ENCODE data around the gene CLIC4. TPM values are rescaled to one million over a fixed set of nuclear protein-coding genes. Genes with fewer than 3 reads are reported as not detected.
A peak's percentile ranks its signal among the peaks of the same experiment; 100 is the strongest.

Gene CLIC4
- total RNA-seq, 1 donor from 2014 or later = 353 TPM

- Histone ChIP-seq H2AFZ (ENCODE audit: low read depth, low read length) (no peak overlapping the region), H3K4me1 (ENCODE audit: insufficient read depth, low read length) (peaks cover 7% of the 10 kb centered on the region), H3K9me3 (ENCODE audit: insufficient read depth, low read depth, low read length) (no peaks in the 10 kb centered on the region), H4K20me1 (ENCODE audit: insufficient read depth, low read length) (peaks cover 66% of the 10 kb centered on the region), H3K36me3 (ENCODE audit: insufficient read depth, low read length) (peaks cover 17% of the 10 kb centered on the region), H3K79me2 (ENCODE audit: insufficient read depth, low read length) (peaks cover 74% of the 10 kb centered on the region), H3K9ac (ENCODE audit: low read length) (no peak overlapping the region), H3K27ac (ENCODE audit: low read depth, low read length) (no peak overlapping the region), H3K4me2 (ENCODE audit: low read length) (no peak overlapping the region), H3K4me3 (ENCODE audit: insufficient read depth, low read depth, low read length) (no peak overlapping the region), H3K27me3 (ENCODE audit: insufficient read depth, low read length) (no peaks in the 10 kb centered on the region)
- FAIRE-seq (no peak), DNase-seq (ENCODE audit: low read depth) (no peak)
- no peak for TF ChIP-seq CTCF (IDR thresholded peaks at IDR 0.05; ENCODE audit: insufficient read depth, low read depth, low read length)
- H3K9me3 Mint-ChIP-seq (ENCODE audit: unreplicated experiment) = no peaks in the 10 kb centered on the region
- H3K27ac Mint-ChIP-seq (ENCODE audit: unreplicated experiment) = peak overlapping the region; percentile 55
- peaks cover 12% of the 10 kb centered on the region for H3K36me3 Mint-ChIP-seq (ENCODE audit: low read depth, unreplicated experiment)
- no peak overlapping the region for H3K4me3 Mint-ChIP-seq (ENCODE audit: unreplicated experiment)
- H3K27me3 Mint-ChIP-seq (ENCODE audit: low read depth, unreplicated experiment) = no peaks in the 10 kb centered on the region
- H3K4me1 Mint-ChIP-seq (ENCODE audit: low read depth, unreplicated experiment) = peaks cover 34% of the 10 kb centered on the region
These were observed 55.9 kb downstream of the CLIC4 start for GRCh38 chr1:24801176-24801575.

- H3K4me1 ChIP-seq (ENCODE audit: insufficient read depth, low read length) = peaks cover 9% of the 10 kb centered on the region
- no peaks in the 10 kb centered on the region for H3K27me3 ChIP-seq (ENCODE audit: insufficient read depth, low read length)
- H3K36me3 ChIP-seq (ENCODE audit: insufficient read depth, low read length) = peaks cover 10% of the 10 kb centered on the region
- no peaks in the 10 kb centered on the region for H3K9me3 Mint-ChIP-seq (ENCODE audit: unreplicated experiment)
- H3K9me3 ChIP-seq (ENCODE audit: insufficient read depth, low read depth, low read length) = no peaks in the 10 kb centered on the region
- no peak overlapping the region for H3K4me3 Mint-ChIP-seq (ENCODE audit: unreplicated experiment)
- no peak overlapping the region for H2AFZ ChIP-seq (ENCODE audit: low read depth, low read length)
- no peak overlapping the region for H3K4me2 ChIP-seq (ENCODE audit: low read length)
- H3K27ac ChIP-seq (ENCODE audit: low read depth, low read length) = no peak overlapping the region
- peaks cover 65% of the 10 kb centered on the region for H4K20me1 ChIP-seq (ENCODE audit: insufficient read depth, low read length)
- H3K36me3 Mint-ChIP-seq (ENCODE audit: low read depth, unreplicated experiment) = peaks cover 15% of the 10 kb centered on the region
- TF ChIP-seq CTCF (IDR thresholded peaks at IDR 0.05; ENCODE audit: insufficient read depth, low read depth, low read length) (no peak), EZH2 (IDR thresholded peaks at IDR 0.05; ENCODE audit: insufficient read depth, low read length) (no peak)
- H3K79me2 ChIP-seq (ENCODE audit: insufficient read depth, low read length) = peaks cover 75% of the 10 kb centered on the region
- no peaks in the 10 kb centered on the region for H3K27me3 Mint-ChIP-seq (ENCODE audit: low read depth, unreplicated experiment)
- no peak overlapping the region for H3K4me3 ChIP-seq (ENCODE audit: insufficient read depth, low read depth, low read length)
- no peak overlapping the region for H3K27ac Mint-ChIP-seq (ENCODE audit: unreplicated experiment)
- H3K9ac ChIP-seq (ENCODE audit: low read length) = no peak overlapping the region
- DNase-seq (ENCODE audit: low read depth) (no peak), FAIRE-seq (no peak)
- peaks cover 43% of the 10 kb centered on the region for H3K4me1 Mint-ChIP-seq (ENCODE audit: low read depth, unreplicated experiment)
These were observed 58.0 kb downstream of the CLIC4 start for GRCh38 chr1:24803220-24803619.

GRCh38 chr1:24803987-24804530 is 58.8 kb downstream of the CLIC4 start:
- no peak overlapping the region for H3K27ac ChIP-seq (ENCODE audit: low read depth, low read length)
- no peak overlapping the region for H3K9ac ChIP-seq (ENCODE audit: low read length)
- peaks cover 9% of the 10 kb centered on the region for H3K4me1 ChIP-seq (ENCODE audit: insufficient read depth, low read length)
- H2AFZ ChIP-seq (ENCODE audit: low read depth, low read length) = no peak overlapping the region
- Mint-ChIP-seq H3K4me1 (ENCODE audit: low read depth, unreplicated experiment) (peaks cover 43% of the 10 kb centered on the region), H3K36me3 (ENCODE audit: low read depth, unreplicated experiment) (peaks cover 19% of the 10 kb centered on the region), H3K27me3 (ENCODE audit: low read depth, unreplicated experiment) (no peaks in the 10 kb centered on the region), H3K27ac (ENCODE audit: unreplicated experiment) (peak overlapping the region; percentile 3), H3K9me3 (ENCODE audit: unreplicated experiment) (no peaks in the 10 kb centered on the region), H3K4me3 (ENCODE audit: unreplicated experiment) (no peak overlapping the region)
- H3K4me2 ChIP-seq (ENCODE audit: low read length) = no peak overlapping the region
- peaks cover 66% of the 10 kb centered on the region for H4K20me1 ChIP-seq (ENCODE audit: insufficient read depth, low read length)
- peaks cover 8% of the 10 kb centered on the region for H3K36me3 ChIP-seq (ENCODE audit: insufficient read depth, low read length)
- H3K79me2 ChIP-seq (ENCODE audit: insufficient read depth, low read length) = peaks cover 79% of the 10 kb centered on the region
- no peak for TF ChIP-seq CTCF (IDR thresholded peaks at IDR 0.05; ENCODE audit: insufficient read depth, low read depth, low read length)
- no peak for TF ChIP-seq EZH2 (IDR thresholded peaks at IDR 0.05; ENCODE audit: insufficient read depth, low read length)
- no peak for DNase-seq (ENCODE audit: low read depth)
- no peak for FAIRE-seq
- H3K27me3 ChIP-seq (ENCODE audit: insufficient read depth, low read length) = no peaks in the 10 kb centered on the region
- H3K9me3 ChIP-seq (ENCODE audit: insufficient read depth, low read depth, low read length) = no peaks in the 10 kb centered on the region
- H3K4me3 ChIP-seq (ENCODE audit: insufficient read depth, low read depth, low read length) = no peak overlapping the region

Measured in astrocyte (in vitro differentiated cells and primary cell).